NCI-H446 treated with DMSO at 0.1 percent for 48 hours (cell line): ENCODE results near the gene CTBP1.
"Not testable (repeated sequence)": the region's sequence is repeated elsewhere in the genome, so short reads cannot be mapped to it uniquely, and the experiment has no call there.

Source experiments
- DNase-seq: peaks from one replicate; lab custom pipeline; 2025; lab: John Stamatoyannopoulos, UW

Gene CTBP1

DNA sequence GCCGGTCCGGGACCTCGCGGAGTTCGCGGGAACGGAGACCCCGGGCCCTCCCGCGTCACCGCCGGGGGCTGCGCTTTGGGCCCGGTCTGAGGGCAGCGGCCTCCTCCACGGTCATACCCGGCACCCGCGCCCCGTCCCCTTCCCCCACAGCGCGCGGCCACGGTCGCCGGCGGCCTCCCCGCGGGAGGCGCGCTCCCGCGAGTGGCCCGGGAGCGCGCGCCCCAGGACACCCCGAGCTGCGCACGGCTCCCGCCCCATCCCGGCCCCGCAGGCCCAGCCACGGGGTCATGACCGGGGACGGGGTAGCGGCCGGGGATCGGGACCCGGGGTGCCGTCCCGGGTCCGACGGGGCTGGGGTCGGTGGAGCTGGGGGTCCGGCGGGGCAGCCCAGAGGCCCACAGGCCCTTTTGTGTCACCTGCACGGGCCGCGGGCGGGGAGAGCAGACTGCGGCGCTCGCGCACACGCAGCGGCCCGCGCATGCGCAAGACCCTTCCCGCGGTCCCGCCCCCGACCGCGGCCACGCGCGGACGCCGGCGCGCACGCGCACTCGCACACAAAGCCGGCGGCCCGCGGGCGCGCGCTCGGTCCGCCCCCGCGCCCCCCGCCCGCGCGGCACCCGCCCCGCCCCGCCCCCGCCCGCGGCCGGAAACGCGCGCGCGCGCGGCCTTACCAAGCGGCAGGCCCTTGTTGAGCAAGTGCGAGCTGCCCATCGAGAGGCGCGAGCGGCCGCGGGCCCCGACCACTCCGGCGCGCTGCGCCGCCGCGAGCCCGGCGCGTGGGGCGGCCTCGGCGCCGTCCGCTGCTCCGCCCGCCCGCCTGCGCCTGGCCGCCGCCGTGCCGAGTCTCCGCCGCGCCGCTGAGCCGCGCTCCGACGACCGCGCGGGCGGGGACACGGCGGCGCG, at the start of gene CTBP1:
TSS of gene CTBP1 (minus strand) at position 886 of the 903 bp plus-strand sequence. CDS start 7,799 bp downstream, outside the sequence.
- DNase-seq = peak; percentile 7

DNA sequence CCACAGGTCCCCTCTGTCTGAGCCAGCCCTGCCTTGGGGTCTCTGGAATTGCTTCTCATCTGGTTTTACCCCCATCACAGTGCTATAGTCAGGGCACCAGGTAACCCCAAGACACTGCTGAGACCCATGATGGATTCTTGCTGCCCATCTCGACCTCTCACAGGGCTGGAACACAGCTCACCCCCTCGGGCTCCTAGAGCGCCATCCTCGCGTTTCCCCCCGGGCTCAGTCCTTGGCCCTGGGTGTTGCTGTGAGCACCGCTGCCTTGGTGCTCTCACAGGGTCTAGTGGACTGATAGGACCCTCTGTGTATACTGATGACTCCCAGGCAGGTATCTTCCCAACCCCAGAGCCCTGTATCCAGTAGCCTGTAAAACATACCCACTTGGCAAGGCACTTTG, 49.5 kb upstream of the CTBP1 start:
- no peak for DNase-seq

DNA sequence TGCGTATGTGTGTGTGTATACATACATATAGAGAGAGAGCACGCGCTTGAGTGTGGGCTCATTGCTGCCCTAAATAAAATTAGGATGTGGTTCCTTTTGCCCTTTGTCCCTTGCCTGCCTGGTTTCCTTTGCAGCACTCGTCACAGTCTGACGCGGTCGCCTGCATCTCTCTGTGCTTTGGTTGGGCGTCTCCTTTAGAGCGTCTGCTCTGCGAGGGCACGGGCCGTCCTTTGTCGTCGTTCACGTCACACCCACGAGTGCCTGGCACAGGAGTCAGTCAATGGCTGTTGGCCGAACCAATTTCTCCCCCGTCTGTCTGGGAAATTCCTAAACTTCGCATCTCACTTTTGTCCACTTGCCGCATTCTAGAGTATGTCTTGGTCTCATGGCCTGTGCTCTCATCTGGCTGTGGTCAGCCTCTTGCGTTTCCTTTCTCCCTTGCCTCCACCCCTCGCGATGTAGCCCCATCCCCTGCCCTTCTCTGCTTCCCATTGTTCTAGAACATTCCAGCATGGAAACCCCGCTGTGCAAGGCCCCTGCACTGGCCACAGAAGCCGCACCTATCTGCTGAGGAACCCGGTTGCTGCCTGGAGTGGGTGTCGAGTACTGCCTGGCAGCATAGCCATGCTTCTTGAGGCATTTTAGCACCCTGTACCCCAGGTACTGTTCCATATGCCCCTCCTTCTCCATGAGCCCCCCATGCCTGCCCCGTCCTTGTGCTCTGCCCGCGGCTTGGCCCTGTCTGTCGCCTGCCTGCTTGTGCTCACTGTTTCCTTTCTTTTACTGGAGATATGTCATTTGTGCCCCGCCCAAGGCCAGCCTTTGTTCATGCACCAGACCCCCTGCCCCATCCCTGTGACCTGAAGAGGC, 48.8 kb upstream of the CTBP1 start:
- DNase-seq = no peak

DNA sequence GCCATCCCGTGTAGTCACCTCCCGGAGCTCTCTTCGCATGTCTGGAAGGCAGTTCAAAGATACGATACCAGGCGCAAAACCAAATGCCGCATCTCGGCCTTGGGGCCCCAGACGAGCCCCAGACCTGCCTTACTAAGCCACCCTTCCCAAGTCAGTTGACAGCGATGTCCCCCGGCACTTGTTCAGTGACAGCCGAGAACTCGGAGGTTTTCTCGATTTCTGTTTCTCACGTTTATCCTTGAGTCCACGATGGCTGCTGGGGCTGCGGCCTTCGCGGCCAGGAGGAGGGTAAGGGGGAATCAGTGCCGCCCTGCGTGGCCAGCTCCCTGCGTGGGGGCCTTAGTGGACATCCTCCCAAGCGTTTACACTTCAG, 48.1 kb upstream of the CTBP1 start:
- no peak for DNase-seq

DNA sequence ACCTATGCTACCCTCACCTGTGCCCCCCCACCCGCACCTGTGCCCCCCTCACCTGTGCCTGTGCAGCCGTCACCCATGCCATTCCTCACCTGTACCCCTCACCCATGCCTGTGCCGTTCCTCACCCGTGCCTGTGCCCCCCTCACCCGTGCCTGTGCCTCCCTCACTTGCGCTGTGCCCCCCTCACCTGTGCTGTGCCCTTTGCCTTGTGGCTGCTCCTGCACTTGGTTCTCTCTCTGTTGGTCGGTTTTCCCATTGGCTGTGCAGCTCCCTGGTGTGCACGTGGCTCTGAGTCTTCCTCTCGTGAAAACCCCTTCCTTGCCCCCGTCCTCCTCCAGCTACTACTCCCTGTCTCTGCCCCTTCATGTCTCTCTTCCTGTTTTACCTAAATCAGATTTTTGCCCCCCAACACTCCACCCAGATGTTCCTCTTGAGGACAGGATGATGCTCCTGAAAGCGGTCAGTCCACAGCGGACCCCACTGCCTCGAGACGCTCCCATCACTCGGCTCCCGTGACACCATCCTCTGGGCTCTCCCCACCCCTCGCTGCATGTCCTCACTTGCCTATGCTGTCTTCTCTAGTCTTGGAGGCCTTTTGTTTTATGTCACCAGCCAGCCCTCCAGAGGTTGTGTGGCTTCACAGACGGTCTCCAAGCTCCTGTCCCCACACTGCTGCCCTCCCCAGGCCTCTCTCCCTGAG, 47.5 kb upstream of the CTBP1 start:
- DNase-seq = no peak

DNA sequence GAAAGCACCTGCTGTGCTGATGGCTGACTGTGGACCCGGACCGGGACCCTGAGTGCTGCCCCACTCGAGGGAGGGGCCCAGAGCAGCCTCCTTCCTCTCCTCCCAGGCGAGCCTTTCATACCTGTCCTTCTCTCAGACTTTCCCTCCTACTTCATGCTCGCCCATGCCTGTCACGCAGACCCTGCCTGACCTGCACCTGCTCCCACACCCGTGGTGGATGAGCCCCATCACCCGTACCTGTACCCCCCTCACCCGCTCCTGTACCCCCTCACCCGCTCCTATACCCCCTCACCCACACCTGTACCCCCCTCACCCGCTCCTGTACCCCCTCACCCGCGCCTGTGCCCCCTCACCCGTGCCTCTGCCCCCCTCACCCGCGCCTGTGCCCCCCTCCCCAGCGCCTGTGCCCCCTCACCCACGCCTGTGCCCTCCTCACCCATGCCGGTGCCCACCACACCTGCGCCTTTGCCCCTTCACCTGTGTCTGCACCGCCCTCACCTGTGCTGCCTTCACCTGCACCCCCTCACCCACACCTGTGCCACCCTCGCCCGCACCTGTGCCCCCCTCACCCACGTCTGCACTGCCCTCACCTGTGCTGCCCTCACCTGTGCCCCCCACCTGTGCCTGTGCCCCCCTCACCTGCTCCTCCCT, 46.6 kb upstream of the CTBP1 start:
- no peak for DNase-seq

DNA sequence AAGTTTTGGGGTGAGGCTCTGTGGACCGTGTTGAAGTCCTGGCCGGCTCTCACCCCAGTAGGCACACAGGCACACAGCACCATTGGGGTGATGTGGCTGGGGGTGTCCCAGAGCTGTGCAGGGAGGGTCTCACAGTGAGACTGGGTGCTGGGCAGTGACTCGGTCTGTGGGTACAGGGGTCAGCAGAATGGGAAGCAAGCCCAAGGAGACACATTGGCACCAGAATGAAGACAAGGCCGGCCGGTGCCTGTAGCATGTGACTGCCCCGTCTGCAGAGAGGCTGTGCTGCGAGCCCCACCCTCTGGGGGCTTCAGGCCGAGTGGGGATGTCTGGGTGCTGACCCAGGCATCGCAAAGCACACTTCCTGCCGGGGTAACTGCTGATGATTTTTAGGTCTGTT, 46.0 kb upstream of the CTBP1 start:
- no peak for DNase-seq

DNA sequence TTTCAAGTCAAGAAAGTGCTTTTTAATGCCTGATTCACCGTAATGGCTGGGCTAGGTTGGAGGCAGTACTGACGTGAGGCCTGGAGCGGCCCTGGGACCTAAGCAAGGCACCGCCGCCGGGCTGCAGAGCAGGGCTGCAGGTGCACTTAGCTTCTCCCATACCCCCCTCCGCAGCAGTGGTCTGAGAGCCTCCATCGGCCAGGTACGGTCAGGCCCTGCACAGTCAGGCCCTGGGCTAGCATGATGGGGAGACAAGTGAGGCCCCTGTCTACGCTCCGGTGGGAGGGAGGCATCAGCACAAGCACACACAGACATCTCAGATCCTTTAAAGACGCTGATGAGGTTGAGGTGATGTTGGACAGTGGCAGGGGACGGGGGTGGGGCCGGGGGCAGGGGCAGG, 45.5 kb upstream of the CTBP1 start:
- DNase-seq = no peak

DNA sequence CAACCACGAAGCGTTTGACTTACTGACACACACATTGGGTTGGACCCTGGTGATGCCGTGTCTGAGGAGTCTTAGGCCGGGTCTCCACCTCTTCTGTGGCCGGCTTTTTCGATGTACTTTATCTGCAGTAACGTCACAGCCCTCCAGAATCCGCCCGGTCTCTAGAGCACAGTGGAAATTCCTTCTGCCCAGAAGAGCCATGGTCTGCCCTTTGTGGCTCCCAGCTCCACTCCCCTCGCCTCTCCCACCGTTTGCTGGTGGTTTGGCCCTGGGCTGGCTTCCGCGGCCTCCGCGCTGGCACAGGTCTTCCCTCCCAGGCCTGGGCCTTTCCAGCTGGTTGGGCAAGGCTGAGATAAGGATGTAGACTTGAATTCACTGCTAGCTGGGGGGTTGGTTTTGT, 45.1 kb upstream of the CTBP1 start:
- DNase-seq = no peak

DNA sequence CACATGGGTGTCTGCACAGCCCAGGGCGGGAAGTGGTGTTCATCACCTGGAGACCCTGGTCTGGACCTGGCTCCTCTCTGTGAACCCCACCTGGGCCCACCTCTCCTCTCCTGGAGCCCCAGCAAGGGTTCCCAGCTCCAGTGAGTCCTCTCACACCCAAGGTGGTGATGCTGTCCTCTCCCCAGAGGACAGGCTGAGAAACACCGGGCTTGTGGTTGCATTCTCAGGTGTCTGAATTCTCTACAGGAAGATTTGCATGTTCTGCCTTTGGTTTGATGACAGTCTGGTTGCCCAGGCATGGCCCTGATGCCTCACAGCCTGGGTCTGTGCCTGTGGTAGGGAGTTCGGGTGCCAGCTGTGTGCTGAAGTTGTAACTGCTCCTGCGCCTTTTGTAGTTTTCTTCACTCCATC, 44.6 kb upstream of the CTBP1 start:
- DNase-seq = no peak

DNA sequence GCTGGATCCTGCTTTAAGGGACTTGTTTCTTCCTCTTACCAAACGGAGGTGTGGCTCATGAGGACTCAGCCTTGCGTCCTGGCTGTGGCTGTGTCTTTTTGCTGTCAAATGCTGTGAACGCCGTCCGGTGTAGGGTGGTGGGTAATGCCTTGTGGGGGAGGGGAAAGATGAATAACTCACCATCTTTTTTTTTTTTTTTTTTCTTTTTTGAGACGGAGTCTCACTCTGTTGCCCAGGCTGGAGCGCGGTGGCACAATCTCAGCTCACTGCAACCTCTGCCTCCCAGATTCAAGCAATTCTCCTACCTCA, 43.7 kb upstream of the CTBP1 start:
- not testable (repeated sequence) for DNase-seq

DNA sequence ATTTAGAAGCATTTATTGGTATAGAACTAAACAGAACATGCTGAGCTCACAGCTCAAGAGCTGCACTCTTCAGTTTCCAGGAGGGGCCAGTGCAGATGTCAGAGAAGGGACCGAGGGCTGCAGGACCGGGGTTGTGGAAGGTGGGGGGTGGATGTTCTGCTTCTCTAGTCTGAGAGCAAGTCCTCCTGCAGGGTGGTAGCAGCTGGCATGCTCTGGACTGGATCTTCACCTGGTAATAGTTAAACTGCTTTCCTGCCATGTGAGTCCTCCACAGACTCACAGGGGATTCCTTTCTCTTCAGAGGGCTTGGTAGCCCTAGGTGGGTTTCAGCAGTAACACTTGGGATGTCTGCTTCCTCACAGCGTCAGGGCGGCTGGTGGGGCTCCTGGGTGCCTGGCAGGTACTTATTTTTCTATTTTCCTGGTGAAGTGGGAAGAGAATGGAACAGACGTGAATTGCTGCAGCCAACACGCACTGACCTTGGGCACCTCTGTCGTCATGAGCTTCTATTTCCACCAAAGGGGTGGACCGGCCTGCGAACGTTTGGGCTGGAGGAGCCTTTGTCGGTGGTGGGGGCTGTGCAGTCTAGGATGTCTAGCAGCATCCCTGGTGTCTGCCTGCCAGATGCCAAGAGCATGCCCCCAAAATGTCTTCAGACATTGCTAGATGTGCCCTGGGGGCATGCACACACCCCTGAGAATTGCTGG, 43.2 kb upstream of the CTBP1 start:
- DNase-seq = no peak

DNA sequence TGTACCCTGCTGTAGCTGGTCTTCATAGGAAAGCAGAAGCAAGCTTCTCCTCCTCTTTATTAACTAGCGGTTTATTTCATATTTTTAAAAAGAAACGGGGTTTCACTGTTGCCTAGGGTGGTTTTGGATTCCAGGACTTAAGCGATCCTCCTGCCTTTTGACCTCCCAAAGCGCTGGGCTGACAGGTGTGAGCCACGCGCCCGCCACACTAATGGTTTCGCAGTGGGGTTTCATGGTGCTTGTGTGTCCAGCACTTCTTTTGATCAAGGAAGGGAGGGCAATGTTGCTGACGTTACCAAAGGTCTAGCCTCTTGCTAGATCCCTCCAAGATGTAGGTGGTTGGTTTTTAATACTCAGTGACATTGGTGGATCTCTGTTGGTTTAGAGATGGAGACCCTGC, 42.2 kb upstream of the CTBP1 start:
- DNase-seq = no peak

DNA sequence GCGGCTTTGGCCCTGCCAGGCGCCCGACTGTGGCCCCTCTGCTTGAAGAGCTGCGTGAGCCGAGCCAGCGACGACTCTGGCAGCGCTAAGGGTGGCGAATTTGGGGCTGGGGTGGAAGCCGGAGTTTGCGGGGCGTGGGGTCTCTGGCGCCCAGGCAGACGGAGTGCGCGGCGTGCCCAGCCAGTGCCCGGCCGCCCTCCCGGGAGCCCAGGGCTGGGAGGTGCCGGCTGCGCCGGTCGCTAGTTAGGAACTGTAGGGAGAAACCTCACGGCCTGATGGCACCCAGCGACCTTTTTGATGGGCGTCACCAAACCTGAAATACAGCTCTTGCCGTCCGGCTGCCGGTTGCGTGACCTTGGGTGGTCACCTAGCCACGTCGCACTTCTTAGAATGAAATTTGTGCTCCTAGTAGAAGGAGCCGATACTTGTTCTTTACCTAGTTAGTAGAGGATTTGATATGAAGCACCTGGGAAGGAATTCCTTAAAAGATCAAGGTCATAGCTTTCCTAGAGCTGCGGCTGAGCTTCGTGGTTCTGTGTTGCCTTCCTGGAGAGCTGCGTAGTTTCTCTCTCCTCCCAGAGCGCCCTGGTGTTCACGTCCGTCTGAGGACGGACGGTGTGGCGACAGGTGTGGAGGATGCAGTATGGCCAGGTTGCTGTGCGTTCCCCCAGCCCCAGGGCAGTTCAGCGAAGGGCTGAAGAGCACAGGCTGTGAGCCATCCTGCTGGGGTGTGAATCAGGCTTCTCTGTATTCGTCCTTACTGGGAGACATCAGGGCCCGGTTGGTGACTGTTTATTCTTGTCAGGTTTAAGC, 41.4 kb upstream of the CTBP1 start:
- no peak for DNase-seq

DNA sequence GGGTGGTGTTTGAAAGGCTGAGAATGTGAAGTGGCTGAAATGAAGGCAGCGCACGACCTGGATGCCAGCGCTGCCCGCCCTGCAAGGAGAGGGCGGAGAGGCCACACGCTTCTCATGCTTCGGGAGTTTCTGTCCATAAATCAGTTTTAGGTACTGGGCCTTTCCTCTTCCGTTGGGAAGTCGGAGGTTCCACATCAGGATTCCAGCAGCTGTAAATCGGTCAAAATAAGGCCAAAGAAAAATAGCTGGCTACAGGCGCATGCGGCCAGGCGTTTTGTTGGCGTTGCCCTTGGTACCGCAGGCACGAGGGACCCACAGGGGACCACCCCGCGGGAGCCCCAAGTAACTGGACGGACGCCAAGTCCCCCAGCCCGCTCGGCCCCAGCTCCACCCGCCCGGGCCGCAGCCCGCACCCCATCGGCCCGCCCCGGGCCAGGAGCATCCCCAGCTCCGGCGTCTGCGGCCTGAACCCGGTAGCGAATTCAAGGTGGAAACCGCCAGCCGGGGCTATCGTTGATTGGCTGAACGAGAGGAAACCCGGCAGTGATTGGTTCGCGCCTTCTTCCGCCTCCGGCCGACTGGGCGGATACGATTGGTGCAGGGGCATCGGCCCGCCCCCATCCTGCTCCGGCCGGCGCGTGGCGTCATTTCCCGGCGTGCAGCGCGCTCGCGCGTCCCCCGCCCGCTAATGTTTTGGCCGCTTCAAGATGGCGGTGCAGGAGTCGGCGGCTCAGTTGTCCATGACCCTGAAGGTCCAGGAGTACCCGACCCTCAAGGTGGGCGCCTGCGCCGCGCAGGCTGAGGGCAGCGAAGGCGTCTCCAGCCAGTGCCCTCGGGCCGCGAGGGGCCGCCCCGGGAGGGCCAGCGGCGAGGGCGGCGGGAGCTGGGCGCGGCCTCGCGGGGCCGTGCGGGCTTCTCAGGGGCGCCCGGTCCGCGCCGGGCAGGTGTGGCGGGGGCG, 40.6 kb upstream of the CTBP1 start, which contains the start of gene MAEA:
TSS of gene MAEA (plus strand) at position 685 of the 958 bp plus-strand sequence. CDS start at position 708, 23 bp downstream.
- peak; percentile 78 for DNase-seq

DNA sequence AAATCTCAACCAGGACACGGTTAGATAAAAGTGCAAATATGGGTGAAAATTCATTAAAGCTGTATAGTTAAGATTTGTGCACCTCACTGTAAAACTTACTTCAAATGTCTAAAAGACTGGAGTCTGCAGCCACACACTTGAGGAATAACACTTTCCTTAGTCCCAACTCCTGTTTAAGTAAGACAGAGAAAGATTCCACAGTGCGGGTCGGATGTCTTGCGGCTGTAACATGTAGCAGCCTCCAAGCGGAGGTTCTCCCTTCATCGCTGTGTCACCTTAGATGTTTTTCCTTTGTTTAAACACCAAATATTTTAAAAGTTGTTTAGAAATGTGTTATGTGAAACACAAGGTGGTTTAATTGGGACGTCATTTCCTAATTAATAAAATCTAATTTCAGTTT, 39.9 kb upstream of the CTBP1 start:
- DNase-seq = no peak

DNA sequence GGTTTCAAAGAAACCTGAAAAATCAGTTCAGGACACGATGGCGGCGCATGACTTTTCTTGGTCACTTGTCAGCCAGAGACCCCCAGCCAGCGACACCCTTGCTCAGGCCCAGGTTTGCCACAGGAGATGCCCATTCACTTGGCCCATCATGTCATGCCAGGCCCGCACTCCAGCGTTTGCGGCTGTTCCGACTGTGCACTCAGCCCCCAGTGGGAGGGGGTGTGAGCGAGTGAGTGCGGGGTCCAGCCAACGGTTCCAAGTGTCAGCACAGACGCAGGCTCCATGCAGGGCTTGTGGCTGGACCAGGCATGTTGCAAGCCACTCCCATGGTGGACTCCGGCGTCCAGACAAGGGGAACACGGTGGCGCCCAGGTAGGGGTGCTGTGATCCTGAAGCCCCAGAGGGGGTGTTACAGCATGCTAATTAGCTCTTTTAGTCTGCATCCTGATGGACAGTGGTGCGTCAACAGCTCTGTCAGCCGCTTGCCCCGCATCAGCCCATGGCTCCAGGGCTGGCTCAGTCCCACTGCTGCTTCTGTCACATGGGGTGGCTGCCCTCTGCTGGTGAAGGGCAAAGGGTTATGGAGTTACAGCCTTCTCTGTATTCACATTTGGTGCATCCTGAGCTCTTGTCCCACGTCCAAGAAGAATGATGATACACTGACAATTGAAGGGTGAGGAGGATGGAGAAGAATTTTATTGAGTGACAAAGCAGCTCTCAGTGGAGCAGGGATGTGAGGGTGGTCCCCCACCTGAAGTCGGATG, 37.0 kb upstream of the CTBP1 start:
- DNase-seq = no peak

DNA sequence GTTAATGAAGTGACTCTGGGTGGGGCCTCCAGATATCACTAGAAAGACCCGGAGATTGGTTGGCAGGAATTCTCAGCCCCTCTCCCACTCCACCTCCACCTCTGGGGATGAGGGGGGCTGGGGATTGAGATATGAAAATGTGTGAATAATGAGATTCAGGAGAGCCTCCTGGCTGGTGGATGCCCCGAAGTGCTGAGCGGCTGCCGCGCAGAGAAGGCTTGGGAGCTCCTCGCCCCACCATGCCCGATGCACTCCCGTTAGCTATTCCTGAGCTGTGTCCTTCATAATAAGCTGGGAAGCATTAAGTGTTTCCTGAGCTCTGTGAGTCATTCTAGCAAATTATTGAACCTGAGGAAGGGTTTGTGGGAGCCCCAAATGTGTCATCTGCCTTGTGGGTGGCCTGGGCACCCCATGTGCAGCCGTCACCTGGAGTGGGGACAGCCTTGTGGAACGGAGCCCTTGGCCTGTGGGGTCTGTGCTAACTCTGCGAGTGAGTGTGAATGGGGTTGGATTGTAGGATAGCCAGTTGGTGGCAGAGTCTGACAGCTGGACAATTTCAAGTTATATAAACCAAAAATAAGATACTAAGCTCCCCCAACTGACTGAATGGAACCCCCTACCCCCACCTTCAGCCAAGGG, 36.3 kb upstream of the CTBP1 start:
- no peak for DNase-seq
